B cell (primary cell): ENCODE results near the gene LSP1. TPM values are rescaled to one million over a fixed set of nuclear protein-coding genes. Genes with fewer than 3 reads are reported as not detected.

Source experiments
- ATAC-seq: fragments of 200-7000 bp; cut with Tn5 transposase; one replicate; pipeline ENCODE4 v1.10.0; 2021; ENCODE audit warnings: low read depth, mild to moderate bottlenecking, moderate number of reproducible peaks, moderate library complexity
- CTCF ChIA-PET: fragments of 350-600 bp; sonication (Branson Sonifier 250); formaldehyde crosslinking; loops from one replicate; lab custom pipeline; 2021; ENCODE audit warnings: antibody characterized with exemption, inconsistent platforms; lab: Charles Lee
- POLR2A ChIA-PET: fragments of 350-600 bp; sonication (Branson Sonifier 250); formaldehyde crosslinking; loops from one replicate; lab custom pipeline; 2021; ENCODE audit warnings: antibody characterized with exemption; lab: Charles Lee
- DNase-seq: peaks from one replicate; pipeline ENCODE4 v3.0.0; 2013
- H2AFZ ChIP-seq: 2 replicates; pipeline ENCODE4 v1.6.1; 2012; ENCODE audit warnings: mild to moderate bottlenecking, low read depth, low read length; ENCODE audit not compliant: insufficient read depth, poor library complexity, severe bottlenecking
- H3K27ac ChIP-seq, 2 donors: 1 replicate in 1 of 2; 2 replicates in 1 of 2; pipeline ENCODE4 v1.5.1; 2012 to 2013; ENCODE audit warnings: low read length in 2 of 2, mild to moderate bottlenecking in 2 of 2, moderate library complexity in 1 of 2
- H3K27me3 ChIP-seq, 4 experiments: fragments of 200-600 bp in 1 of 4; sonication (generic) in 1 of 4; replicated peaks in 1 of 4; 1 replicate in 2 of 4; 2 replicates in 2 of 4; pipeline versions ENCODE4 v1.6.1 to v1.7.0; 2013 to 2016; ENCODE audit warnings: low read length in 3 of 4, mild to moderate bottlenecking in 2 of 4, mixed read lengths in 1 of 4, moderate library complexity in 1 of 4; ENCODE audit not compliant: insufficient read depth in 4 of 4, control insufficient read depth in 3 of 4; ENCODE audit errors: control extremely low read depth in 1 of 4
- H3K36me3 ChIP-seq, 2 experiments: replicated peaks in 1 of 2; 1 replicate in 1 of 2; 2 replicates in 1 of 2; pipeline versions ENCODE4 v1.6.1 to v1.7.1; 2013; ENCODE audit warnings: low read length in 1 of 2; ENCODE audit not compliant: insufficient read depth in 2 of 2, control insufficient read depth in 1 of 2; ENCODE audit errors: control extremely low read depth in 1 of 2, extremely low read depth in 1 of 2
- H3K4me1 ChIP-seq, 2 donors: fragments of 200-600 bp in 1 of 2; sonication (generic) in 1 of 2; 1 replicate in 1 of 2; 2 replicates in 1 of 2; pipeline versions ENCODE4 v1.5.1 to v1.6.1; 2013 to 2017; ENCODE audit warnings: low read length in 2 of 2; ENCODE audit not compliant: control insufficient read depth in 2 of 2, insufficient read depth in 2 of 2
- H3K4me2 ChIP-seq: replicated peaks from 2 replicates; pipeline ENCODE3; 2012; ENCODE audit warnings: mild to moderate bottlenecking, low read depth, low read length; ENCODE audit not compliant: poor library complexity, severe bottlenecking
- H3K4me3 ChIP-seq, 5 experiments: fragments of 200-600 bp in 1 of 5; sonication (generic) in 1 of 5; 1 replicate in 3 of 5; 2 replicates in 2 of 5; pipeline versions ENCODE4 v1.5.1 to v1.7.0; 2011 to 2016; ENCODE audit warnings: low read length in 4 of 5, mild to moderate bottlenecking in 4 of 5, low read depth in 2 of 5, control low read depth in 1 of 5, moderate library complexity in 1 of 5; ENCODE audit not compliant: insufficient read depth in 1 of 5; ENCODE audit errors: control extremely low read depth in 1 of 5, extremely low read depth in 1 of 5
- H3K79me2 ChIP-seq: fragments of 200-600 bp; sonication (generic); one replicate; pipeline ENCODE4 v1.6.0; 2016; ENCODE audit warnings: low read length; ENCODE audit not compliant: control insufficient read depth, insufficient read depth
- H3K9ac ChIP-seq: fragments of 200-600 bp; sonication (generic); 2 replicates; pipeline ENCODE4 v1.6.1; 2017; ENCODE audit warnings: mild to moderate bottlenecking, low read length, moderate library complexity
- H3K9me3 ChIP-seq, 3 donors: one replicate each; pipeline versions ENCODE4 v1.6.1 to v1.7.1; 2013; ENCODE audit warnings: low read length in 2 of 3; ENCODE audit not compliant: control insufficient read depth in 2 of 3, insufficient read depth in 1 of 3; ENCODE audit errors: control extremely low read depth in 1 of 3
- H4K20me1 ChIP-seq: 2 replicates; pipeline ENCODE4 v1.6.0; 2012; ENCODE audit warnings: mild to moderate bottlenecking, low read length; ENCODE audit not compliant: insufficient read depth, control insufficient read depth, poor library complexity, severe bottlenecking
- H3K27ac Mint-ChIP-seq: one replicate; pipeline ENCODE4 v1.8.0; 2021; ENCODE audit warnings: mixed read lengths
- H3K27me3 Mint-ChIP-seq: one replicate; pipeline ENCODE4 v1.8.0; 2021; ENCODE audit warnings: mixed read lengths
- H3K4me1 Mint-ChIP-seq: one replicate; pipeline ENCODE4 v1.8.0; 2021; ENCODE audit warnings: mixed read lengths
- H3K4me3 Mint-ChIP-seq: one replicate; pipeline ENCODE4 v1.8.0; 2021; ENCODE audit warnings: mixed read lengths
- H3K9me3 Mint-ChIP-seq: one replicate; pipeline ENCODE4 v1.8.0; 2022; ENCODE audit warnings: mixed read lengths; ENCODE audit not compliant: insufficient read depth
- EZH2 ChIP-seq: IDR thresholded peaks from 2 replicates; pipeline ENCODE4 v1.6.1; 2012; ENCODE audit warnings: borderline replicate concordance, low read depth, mild to moderate bottlenecking, moderate library complexity, low read length; ENCODE audit not compliant: insufficient read depth, poor library complexity, severe bottlenecking
- WGBS: methylation state at CpG from one replicate; pipeline ENCODE4 v1.1.5; 2013; ENCODE audit warnings: missing lambda C conversion rate; ENCODE audit not compliant: insufficient coverage; 5-methylcytosine and 5-hydroxymethylcytosine counted together
- intact Hi-C: fragments of 100-400 bp; cut with micrococcal nuclease; formaldehyde crosslinking; loops from one replicate; pipeline ENCODE4 v1.10.0; 2022
- polyA plus RNA-seq: library from polyadenylated mRNA; depleted of rRNA; stranded (reverse); fragments of >200 nt; gene quantifications from 2 replicates; pipeline ENCODE4 v1.2.3, GENCODE V29; 2012
- total RNA-seq, 2 donors: library from RNA; stranded (reverse); fragments of 120-200 nt in 1 of 2; gene quantifications; 1 replicate in 1 of 2; 2 replicates in 1 of 2; pipeline versions ENCODE4 v1.2.3 to v1.2.4, GENCODE V29; 2013 to 2022
- TF ChIP-seq, protein P1 (sequence below): fragments of 200-600 bp; IDR thresholded peaks from one replicate; pipeline ENCODE4 v1.8.0; 2022; ENCODE audit warnings: antibody characterized with exemption, mild to moderate bottlenecking

The LSP1 gene
- total and polyA plus RNA-seq, 2 donors (not counting 1 experiment from before 2014, with no cell fraction given) = 249 to 446 TPM

DNA sequence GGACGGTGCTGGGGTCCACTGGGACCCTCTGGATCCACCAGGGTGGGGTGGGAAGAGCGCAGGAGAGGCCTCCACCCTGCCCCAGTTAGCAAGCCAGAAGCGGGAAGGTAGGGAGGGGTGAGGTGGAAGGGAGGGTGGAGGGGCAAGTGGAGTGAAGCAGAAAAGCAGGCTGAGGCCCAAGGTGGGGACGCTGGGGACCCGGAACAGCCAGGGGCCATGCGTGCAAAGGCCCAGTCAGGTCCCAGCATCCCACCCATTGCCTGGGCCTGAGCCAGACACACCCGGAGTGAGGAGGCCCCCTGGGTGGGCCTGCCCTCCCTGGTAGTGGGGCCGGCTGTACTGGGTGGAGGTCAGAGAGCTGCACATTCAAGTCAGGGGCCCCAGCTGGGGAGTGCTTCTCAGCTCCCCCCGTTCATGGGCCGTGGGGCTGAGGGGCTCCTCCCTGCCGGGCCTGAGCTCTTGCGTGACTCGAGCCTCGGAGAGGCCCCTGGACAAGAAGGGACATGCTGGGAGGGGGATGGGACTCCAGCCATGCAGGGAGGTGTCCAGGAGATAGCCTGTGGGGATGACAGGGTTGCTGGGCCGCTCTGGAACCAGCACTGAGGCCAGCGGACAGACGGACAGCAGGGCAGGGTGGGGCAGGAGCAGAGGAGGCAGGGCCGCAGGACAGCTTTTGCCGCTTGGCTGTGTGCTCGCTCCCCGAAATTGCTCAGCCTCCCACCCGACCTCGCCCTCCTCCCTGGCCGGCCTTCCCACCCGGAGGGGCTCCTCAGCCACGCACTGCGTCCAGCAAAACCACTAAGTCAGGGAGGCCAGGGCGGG, 74.4 kb downstream of the LSP1 start:
- TF ChIP-seq EZH2 = no peak
- TF ChIP-seq, protein P1, sequence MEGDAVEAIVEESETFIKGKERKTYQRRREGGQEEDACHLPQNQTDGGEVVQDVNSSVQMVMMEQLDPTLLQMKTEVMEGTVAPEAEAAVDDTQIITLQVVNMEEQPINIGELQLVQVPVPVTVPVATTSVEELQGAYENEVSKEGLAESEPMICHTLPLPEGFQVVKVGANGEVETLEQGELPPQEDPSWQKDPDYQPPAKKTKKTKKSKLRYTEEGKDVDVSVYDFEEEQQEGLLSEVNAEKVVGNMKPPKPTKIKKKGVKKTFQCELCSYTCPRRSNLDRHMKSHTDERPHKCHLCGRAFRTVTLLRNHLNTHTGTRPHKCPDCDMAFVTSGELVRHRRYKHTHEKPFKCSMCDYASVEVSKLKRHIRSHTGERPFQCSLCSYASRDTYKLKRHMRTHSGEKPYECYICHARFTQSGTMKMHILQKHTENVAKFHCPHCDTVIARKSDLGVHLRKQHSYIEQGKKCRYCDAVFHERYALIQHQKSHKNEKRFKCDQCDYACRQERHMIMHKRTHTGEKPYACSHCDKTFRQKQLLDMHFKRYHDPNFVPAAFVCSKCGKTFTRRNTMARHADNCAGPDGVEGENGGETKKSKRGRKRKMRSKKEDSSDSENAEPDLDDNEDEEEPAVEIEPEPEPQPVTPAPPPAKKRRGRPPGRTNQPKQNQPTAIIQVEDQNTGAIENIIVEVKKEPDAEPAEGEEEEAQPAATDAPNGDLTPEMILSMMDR = no peak
- DNase-seq (no peak), ATAC-seq (no peak)
- Histone ChIP-seq H3K36me3 (no peaks in the 10 kb centered on the region), H3K4me3 (no peak overlapping the region), H3K27ac (no peak overlapping the region), H2AFZ (no peak overlapping the region), H3K79me2 (no peaks in the 10 kb centered on the region), H3K9ac (no peak overlapping the region), H3K4me1 (no peaks in the 10 kb centered on the region), H3K9me3 (no peaks in the 10 kb centered on the region), H4K20me1 (no peaks in the 10 kb centered on the region), H3K4me2 (no peak overlapping the region), H3K27me3 (peaks cover 0 to 22% (median 5%) of the 10 kb centered on the region in 4 experiments)
- Mint-ChIP-seq H3K27me3 (peaks cover 28% of the 10 kb centered on the region), H3K4me1 (no peaks in the 10 kb centered on the region), H3K9me3 (no peaks in the 10 kb centered on the region), H3K27ac (no peak overlapping the region), H3K4me3 (no peak overlapping the region)
- ChIA-PET CTCF (no interaction called here), POLR2A (no interaction called here)
- intact Hi-C loops = no loop called here
- 80% methylated on average over 28 of the region's 28 CpGs for WGBS

DNA sequence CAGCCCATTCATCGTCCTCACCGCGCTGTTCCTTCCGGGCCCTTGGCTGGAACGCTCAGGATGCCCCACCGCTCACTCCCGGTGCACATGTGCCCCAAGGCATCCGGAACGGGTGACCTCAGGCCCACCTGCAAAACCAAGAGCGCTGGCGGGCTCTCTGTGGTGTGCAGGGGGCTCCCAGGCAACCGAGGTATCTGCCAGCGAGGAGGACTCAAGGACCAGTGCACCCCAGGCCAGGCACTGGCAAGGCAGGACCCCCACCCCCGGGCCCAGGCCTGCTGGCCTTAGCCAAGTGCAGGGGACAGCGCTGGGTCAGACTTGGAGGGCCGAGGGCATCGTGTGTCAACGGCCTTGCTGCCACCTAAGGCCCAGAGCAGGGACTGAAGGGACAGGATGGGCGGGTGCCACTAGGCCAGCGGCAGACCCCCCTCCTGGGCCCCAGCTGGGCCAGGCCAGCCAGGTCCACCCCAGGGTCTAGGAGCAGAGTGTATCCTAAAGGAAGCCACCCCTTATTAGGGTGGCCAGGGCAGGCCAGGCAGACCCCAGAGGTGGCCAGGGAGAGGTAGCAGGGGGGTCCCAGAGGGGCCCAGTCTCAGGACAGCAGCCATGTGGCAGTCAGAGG, 75.1 kb downstream of the LSP1 start:
- Mint-ChIP-seq H3K4me1 (no peaks in the 10 kb centered on the region), H3K4me3 (no peak overlapping the region), H3K9me3 (no peaks in the 10 kb centered on the region), H3K27ac (no peak overlapping the region), H3K27me3 (peaks cover 28% of the 10 kb centered on the region)
- TF ChIP-seq EZH2 = no peak
- TF ChIP-seq, protein P1 = no peak
- DNase-seq = no peak
- H4K20me1 ChIP-seq = no peaks in the 10 kb centered on the region
- CTCF ChIA-PET = no interaction called here
- no peak overlapping the region for H3K27ac ChIP-seq
- H3K36me3 ChIP-seq = no peaks in the 10 kb centered on the region
- no peak for ATAC-seq
- no peaks in the 10 kb centered on the region for H3K79me2 ChIP-seq
- H3K4me2 ChIP-seq = no peak overlapping the region
- 79% methylated on average over 20 of the region's 20 CpGs for WGBS
- no peak overlapping the region for H3K4me3 ChIP-seq
- no peak overlapping the region for H3K9ac ChIP-seq
- H3K4me1 ChIP-seq = no peaks in the 10 kb centered on the region
- no peak overlapping the region for H2AFZ ChIP-seq
- intact Hi-C loops = no loop called here
- no peaks in the 10 kb centered on the region for H3K9me3 ChIP-seq
- POLR2A ChIA-PET = no interaction called here
- H3K27me3 ChIP-seq = peaks cover 0 to 27% (median 3%) of the 10 kb centered on the region in 4 experiments
